GM21360 (cell line): Measurements from ENCODE around the gene MACO1.
"Not testable (repeated sequence)": the region's sequence is repeated elsewhere in the genome, so short reads cannot be mapped to it uniquely, and the experiment has no call there.

Experiments
- ATAC-seq: cut with Tn5 transposase; IDR thresholded peaks from one replicate; pipeline ENCODE4 v1.9.1; 2021; ENCODE audit warnings: mild to moderate bottlenecking, moderate library complexity; ENCODE audit not compliant: unreplicated experiment

Gene MACO1

DNA sequence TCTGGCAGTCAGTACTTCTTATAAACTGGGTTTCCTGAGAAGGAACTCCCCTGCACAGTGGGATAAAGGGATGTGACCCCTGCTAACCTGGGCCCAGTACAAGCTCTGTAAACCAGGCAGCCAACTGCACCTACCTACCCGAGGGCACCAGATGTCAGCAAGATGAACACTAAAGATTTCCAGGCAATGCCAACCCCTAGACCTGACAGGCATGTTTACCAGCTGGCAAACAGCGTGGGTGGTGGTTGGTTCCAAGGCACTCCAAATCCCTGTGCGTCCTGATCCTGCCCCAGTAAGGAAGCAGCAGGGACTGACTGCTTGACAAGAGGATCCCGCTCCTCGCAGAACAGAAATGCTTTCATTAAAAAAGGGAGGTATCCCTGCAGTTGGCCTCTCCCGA is 7.5 kb upstream of the MACO1 start:
- ATAC-seq = not testable (repeated sequence)

DNA sequence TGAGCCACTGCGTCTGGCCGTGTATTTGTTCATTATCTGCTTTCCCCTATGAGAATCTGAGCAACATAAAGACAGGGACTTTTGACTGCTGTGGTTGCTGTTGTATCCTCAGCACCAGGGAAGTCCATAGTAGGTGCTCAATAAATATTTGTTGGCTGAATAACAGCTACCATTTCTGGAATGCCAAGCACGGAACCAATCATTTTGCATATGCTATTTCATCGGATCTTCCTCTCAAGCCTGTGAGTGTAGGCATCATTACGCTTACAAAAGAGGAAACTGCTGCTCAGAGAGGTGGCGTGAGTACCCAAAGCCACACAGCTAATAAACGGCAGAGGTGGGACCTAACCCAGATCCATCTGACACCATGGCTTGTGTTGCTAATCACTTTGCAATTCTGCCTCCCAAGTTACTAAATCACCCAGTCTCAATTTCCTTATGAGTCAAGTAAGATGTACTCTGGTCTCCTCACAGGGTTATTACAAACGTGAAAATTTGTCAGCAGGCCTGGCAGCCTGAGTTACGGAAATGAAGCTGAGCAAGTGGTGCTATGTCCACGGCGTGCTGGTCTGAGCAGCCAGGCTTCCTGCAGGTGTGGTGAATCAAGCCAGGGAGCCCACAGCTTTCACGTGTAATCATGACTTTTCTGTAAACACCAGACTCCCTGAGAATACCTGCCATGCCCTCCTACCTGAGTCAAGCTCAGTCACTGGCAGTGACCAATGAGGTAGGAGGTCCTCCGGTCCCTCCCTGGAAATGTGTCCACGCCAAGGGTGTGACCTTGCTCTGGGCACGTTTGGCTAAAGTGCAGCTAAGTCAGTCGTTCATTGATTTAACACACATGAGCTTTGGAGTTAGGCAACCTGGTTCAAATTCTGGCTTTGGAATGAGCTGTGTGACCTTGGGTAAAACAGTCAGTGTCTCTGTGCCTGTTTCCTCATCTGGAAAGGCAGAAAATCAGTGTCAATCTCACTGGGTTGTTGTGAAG is 5.3 kb upstream of the MACO1 start:
- ATAC-seq = no peak

DNA sequence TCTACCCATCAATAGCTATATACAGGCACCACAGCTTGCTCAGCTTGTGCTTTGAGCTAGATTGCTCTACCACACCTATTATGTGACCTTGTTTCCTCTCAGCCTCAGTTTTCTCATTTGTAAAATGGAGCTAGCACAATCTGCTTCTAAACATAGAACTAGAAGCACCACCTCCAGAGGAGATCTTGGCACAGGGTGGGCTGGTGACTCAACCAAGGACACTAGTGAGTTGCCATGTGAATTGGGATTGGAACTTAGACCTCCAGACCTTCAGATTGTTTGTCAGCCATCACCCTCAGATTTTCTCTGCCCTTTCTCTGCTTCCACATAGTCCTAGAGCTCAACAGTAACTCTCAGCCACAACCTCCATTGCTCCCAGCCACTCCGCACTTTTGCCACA is 3.0 kb upstream of the MACO1 start:
- no peak for ATAC-seq

DNA sequence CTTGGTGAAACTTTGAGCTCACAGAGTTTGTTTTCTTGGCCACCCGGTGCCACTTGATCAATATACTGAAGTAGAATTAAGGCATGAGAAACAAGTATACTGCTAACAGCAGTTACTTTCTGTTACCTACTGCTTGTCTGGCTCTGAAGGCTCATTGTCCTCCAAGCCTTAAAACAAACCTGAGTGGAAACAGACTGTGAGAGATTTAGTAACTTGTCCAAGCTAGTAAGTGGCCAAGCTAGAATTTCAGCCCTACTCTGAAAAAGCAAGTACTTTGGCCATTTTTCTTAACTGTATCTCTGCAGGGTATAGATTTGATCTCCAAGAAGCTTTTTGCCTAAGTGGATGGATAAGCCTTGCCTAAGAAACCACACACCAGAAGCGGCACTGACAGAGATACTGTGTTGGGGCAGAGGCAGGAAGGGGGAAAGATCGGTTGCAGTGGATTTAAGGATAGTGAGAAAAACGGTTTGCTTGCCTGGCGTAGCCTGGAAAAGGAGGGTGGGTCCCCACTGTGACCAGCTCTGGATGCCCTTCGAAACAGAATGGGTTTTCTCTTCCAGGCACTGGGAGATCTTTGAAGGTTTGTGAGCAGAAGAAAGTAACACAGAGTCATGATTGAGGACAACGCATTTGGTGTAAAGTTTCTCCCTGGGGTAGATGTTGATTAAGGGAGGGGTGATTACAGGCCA is 2.1 kb upstream of the MACO1 start:
- no peak for ATAC-seq

DNA sequence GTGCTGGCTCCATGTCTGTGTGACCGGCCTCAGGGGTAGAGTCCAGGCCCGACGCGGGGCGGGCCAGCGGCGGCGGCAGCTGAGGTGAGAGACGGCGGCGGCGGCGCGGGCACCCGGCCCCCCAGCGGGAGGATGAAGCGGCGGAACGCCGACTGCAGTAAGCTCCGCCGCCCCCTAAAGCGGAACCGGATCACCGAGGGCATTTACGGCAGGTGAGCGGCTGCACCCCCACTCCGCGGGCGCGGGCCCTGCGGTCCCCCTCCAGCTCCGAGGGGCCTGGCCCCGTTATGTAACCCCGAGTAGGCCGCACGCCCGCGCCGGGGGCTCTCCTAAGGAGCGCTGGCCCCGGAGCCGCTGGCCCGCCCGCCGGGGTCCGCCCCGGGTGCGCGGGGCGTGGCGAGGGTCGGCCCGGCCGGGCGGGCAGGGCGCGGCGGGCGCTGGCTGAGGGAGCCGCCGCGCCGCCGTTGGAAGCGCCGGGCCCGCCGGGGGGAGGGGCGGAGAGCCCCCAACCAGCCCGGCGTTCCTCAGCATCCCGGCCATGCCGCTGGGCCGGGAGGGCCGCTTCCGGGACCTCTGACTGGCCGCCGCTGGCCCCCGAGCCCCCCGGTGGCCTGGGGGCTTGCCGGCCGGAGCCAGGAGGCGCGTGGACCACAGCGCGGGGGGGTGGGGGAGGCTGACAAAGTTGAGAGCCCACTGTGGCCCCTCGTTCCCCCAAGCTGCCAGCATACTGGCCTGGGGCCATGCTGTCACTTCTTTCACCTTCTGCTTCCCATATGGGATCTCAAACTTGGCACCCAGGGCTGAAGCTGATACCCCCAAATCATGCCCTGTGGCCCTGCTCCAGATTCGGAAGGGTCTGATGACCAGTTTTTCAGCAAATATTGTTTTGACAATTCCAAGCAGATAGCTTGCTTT is 527 bp downstream of the MACO1 start:
- ATAC-seq = peak; percentile 10

DNA sequence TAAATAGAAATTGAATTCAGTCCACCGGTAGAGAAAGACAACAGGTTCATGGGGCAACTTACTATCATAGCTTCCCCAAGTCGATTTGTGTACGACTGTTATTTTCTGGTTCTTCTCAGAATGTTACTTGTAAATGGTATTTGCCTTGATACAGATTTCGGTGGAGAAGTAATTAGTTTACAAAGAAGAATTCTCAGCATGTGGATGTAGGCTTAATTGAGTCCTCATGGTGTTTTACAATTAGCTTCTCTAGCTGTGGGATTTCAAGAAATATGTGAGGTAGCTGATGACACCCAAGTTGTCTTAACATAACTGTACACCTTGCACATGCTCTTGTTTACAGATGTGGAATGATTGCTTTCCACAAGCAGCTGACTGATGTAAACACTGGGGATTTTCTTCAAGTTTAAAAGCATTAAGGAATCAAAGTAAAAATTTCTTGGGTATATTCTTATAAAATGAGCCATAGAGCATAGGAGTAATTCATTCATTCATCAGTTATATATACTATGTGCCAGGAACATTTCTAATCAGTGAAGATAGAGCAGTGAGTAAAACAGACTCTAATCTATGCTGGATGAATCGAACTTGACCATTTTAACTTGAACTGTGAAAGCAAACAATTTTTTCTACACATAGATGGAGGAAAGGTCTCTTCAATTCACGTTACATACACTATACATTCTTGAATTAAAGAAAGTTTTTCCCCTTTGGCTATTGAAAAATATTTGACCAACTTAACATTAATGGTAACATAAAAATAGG is 1.4 kb downstream of the MACO1 start:
- no peak for ATAC-seq

DNA sequence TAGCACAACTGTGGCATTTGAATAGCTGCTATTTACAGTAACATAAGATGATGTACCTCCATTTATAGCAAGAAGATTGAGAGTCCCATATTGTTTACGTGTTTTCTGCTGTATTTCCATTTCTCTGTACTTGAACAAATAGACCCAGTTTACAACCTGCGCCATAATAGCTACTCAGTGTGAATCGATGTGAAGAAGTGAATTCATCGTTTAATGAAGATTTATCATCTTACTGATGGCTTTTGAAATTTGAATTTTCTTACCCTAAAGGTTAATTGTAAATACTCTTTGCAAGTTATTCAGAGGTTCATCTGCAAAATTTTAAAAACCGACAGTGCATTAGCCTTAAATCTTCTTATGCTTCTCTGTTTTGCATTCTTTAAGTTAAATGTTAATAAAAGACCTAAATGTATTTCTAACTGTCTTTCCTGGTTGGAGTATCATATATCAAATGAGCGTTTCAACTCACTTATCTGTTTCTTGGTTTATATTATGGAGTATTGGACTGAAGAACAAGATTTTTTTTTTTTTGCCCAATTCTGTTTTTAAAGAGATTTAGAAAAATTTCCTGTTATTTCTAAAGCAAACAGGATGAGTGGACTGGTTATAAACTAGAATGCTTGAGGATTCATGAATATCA is 2.2 kb downstream of the MACO1 start:
- no peak for ATAC-seq

DNA sequence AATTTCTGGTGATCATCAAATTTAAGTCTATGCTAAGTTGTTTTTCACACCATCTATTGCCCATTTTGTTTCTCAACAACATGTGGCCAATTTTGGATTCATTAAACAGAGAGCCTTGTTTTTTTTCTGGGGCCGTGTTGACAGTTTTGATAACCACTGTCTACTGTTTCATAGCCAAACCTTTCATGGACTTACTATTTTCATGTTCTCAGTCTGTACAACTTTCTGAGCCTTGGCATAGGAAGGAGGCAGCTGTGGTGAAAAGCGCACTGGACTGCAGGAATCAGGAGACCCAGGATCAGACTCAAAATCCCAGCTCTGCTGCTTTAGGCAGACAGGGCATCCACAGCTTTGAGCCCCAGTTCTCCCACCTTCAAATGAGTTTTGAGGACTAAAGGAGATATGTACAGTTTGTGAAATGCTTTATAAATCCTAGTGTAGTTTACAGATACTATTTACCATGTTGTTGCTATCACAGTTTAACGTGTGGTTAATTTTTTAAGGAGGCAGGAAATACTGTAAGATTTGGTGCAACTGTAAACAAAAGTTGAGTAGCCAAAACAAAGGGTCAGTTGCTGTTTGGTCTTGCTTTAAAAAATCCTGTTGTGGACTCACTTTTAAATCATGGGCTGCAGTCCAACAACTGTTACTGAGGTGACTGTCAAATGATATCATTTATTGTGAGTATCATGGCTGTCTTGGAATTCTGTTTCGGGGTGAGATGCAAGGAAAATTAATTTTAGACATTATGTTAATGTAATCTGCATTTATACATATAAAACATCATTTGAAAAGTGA is 2.9 kb downstream of the MACO1 start:
- ATAC-seq = no peak

DNA sequence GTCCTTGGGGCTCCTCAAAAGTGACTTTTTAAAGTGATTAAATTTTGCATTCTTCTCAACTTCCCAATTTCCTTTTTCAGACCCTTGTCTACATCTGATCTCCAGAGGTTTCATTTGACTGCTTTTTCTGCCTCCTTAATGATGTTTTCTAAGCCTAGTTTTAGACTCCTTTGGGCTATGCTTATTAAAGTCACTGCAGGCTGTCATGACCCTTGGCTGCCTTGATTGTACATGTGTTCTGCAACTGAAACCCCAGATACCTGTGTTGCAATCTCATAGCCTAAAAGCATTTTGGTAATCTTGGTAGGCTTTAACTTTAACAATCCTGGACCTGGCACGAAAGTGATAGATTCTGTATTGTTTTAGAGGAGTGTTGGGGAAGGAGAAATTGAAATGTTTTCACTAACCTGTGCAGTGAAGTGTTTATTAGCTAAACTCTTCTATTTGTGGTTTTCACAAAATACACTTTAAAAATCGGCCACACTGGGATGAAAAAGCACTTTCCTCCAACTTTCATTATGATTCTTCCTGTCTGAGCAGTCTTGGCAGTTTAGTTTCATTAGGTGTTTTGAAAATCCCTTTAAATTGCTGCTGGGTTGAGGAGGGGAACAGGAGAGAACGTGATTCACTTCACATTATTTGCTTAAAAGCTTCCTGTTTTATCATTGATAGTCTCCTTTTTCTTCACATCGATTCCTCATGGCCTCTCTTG is 4.9 kb downstream of the MACO1 start:
- ATAC-seq = no peak

DNA sequence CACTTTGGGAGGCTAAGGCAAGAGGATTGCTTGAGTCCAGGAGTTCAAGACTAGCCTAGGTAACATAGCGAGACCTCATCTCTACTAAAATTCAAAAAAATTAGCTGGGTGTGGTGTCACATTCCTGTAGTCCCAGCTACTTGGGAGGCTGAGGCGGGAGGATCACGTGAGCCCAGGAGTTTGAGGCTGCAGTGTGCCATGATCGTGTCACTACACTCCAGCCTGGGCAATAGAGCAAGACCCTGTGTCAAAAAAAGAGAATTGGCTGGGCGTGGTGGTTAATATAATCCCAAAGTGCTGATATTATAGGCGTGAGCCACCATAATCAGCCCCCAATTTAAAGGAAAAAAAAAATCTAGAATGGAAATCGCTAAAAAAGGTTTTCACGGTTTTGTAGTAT is 7.0 kb downstream of the MACO1 start:
- no peak for ATAC-seq

DNA sequence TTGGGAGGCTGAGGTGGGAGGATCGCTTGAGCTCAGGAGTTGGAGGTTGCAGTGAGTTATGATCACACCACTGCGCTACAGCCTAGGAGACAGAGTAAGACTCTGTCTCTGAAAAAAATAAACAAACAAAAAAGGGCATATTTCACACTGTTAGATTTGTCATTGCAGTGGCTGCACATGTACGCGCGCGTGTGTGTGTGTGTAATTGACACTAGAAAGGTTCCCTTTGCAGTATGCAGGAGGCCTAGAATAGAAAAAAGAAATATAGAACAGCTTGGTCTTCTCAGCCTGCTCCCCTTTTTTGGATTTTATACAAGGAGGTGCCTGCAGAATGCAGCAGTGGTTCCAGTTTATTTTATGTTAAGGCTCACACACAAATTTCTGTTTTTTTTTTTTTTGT is 8.6 kb downstream of the MACO1 start:
- no peak for ATAC-seq

DNA sequence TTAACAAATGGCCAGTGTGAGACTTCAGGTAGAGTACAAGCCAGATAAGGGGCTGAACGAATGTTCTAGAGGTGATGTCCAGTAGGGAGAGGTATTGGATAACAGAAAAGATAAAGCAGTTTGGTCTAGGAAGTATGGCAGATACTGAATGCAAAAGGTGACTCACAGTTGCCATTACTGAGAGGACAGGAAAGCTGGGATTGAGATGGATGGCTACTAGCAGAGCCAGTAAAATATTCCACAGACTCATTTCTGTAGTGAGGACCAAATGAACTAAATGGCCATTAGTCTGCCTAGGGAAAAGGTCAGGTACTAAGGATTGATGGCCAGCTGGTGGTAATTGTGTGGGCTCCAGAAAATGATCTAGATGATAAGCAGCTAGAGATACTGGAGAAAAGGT is 11.5 kb downstream of the MACO1 start:
- no peak for ATAC-seq

DNA sequence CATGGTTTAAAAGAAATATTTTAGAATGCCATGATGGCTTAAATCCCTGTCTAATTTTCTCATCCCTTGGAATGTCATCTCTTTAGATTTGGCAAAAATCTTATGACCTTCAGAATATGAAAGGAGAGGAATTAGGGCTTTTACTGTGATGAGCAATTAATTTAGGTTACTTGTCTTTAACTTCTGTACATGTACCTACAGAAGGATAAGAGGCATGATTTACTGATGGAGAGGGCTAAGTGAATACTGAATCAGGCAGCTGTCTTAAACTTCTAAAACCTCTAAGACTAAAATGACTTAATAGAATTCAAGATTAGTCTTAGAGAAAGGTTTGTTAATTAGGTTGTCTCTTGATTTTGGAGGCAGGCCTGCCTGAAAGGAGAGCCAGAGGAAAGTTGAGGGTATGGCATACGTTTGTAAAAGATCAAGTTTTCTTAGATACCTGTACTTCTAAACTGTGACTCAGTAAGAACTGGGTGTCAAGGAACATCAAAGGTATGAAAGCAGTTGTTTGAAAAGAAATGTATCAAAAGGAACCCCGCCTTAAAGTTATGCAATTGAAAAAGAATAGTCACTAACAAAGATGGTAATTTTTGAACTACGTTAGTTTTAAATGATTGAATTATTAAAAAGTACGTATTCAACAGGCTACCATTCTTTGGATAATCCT is 12.5 kb downstream of the MACO1 start:
- ATAC-seq = no peak

DNA sequence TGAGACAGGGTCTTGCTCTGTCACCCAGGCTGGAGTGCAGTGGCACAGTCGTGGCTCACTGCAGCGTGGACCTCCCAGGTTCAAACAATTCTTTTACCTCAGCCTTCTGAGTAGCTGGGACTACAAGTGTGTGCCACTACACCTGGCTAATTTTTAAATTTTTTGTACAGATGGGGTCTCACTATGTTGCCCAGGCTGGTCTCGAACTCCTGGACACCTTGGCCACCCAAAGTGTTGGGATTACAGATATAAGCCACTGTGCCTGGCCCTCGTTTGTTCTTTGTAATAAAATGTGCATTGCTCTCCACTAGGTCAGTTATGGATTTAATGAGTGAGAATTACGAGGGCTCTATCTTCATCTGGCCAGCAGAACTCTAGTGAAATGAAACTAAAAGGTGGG is 13.9 kb downstream of the MACO1 start:
- not testable (repeated sequence) for ATAC-seq

DNA sequence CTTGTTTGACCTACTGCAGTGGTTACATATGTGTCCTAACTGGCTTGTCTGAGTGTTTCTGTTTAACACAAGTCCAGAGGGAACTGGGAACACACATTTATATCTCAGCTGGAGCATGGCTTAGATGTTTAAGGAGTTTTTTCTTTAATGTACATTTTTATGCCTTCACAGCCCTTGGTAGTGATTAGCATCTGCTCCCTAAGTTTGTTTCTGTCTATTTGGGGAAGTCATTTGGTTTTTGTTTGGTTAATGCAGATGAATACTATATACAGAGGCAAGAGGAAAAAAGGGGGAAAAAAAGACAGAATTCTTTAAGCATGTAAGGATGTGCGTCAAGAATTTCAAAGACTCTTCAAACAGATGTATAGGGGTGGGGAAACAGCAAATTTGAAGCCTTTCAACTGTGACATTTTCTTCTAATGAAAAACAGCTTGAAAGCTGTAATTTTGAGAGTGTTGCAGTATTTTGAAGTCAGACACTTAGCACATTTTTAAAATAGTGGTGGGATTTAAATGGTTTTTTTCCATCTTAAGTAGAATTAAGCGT is 15.4 kb downstream of the MACO1 start:
- ATAC-seq = no peak

DNA sequence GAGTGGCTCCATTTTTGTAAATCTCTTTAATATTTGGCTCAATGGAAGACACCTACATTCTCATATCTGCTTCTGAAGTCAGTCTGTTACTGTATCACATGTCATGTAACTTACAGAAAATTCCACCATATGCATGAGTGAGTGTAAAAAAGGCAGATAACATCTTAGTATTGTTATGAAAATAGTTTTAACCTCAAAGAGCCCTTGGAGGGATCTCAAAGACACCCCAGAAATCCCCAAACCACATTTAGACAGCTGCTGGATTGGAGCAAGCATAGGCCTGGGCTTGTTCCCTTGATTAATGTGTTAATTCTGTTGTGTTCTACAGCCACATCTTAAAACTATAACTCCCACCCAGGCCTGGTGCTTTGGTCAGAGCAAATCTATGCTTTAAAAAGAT is 16.9 kb downstream of the MACO1 start:
- ATAC-seq = peak; percentile 56

DNA sequence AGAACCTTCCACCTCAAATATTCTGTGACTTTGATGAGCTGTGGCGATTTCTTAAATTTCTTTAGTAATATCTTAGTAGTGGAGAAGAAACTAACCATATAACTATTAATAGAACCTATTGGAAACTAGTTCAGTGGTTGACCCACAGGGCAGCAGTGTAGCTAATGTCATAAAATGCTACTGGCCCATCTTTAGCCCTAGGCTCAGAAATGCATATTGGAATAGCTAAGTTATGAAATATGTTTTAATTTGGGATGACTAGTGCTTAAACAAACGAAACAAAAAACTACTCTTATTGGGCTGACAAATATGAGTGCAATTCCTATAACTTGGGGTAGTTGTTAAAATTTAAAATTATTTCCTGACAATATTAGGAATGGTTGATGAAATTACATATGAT is 20.2 kb downstream of the MACO1 start:
- no peak for ATAC-seq

DNA sequence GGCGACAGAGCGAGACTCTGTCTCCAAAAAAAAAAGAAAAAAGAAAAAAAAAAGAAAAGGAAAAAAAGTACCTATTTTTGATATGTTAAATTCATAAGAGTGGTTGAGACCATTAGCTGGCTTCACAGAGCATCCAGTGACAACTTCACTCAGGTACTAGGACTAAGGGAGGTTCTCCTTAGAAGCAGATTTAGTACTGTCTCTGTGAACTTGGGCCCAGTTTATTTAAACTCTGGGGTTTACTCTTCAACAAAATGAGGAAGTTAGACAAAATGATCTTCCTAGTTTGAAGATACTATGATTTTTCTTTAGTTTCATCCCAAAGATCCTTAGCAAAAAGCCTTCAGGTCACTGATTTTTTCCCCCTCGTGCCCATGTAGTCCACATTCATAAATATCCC is 21.2 kb downstream of the MACO1 start:
- ATAC-seq = no peak
